ENCODE data around the gene RPL7L1. TPM values are rescaled to one million over a fixed set of nuclear protein-coding genes. Genes with fewer than 3 reads are reported as not detected.

Gene RPL7L1
- total and polyA plus RNA-seq, 2 of the 13 experiments (the other 11 are each of a cell fraction or from before 2014, with no cell fraction given): 51.6 to 179 TPM

GRCh38 chr6:42879372-42880239 is at the start of gene RPL7L1 (continued):
- TF ChIP-seq, protein P1, sequence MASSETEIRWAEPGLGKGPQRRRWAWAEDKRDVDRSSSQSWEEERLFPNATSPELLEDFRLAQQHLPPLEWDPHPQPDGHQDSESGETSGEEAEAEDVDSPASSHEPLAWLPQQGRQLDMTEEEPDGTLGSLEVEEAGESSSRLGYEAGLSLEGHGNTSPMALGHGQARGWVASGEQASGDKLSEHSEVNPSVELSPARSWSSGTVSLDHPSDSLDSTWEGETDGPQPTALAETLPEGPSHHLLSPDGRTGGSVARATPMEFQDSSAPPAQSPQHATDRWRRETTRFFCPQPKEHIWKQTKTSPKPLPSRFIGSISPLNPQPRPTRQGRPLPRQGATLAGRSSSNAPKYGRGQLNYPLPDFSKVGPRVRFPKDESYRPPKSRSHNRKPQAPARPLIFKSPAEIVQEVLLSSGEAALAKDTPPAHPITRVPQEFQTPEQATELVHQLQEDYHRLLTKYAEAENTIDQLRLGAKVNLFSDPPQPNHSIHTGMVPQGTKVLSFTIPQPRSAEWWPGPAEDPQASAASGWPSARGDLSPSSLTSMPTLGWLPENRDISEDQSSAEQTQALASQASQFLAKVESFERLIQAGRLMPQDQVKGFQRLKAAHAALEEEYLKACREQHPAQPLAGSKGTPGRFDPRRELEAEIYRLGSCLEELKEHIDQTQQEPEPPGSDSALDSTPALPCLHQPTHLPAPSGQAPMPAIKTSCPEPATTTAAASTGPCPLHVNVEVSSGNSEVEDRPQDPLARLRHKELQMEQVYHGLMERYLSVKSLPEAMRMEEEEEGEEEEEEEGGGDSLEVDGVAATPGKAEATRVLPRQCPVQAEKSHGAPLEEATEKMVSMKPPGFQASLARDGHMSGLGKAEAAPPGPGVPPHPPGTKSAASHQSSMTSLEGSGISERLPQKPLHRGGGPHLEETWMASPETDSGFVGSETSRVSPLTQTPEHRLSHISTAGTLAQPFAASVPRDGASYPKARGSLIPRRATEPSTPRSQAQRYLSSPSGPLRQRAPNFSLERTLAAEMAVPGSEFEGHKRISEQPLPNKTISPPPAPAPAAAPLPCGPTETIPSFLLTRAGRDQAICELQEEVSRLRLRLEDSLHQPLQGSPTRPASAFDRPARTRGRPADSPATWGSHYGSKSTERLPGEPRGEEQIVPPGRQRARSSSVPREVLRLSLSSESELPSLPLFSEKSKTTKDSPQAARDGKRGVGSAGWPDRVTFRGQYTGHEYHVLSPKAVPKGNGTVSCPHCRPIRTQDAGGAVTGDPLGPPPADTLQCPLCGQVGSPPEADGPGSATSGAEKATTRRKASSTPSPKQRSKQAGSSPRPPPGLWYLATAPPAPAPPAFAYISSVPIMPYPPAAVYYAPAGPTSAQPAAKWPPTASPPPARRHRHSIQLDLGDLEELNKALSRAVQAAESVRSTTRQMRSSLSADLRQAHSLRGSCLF (CRISPR knock-in tag; IDR thresholded peaks at IDR 0.05; ENCODE audit: borderline replicate concordance): peak; percentile 79
- no peak for TF ChIP-seq DZIP1 (CRISPR knock-in tag; IDR thresholded peaks at IDR 0.05)
- TF ChIP-seq PRDM4 (CRISPR knock-in tag; IDR thresholded peaks at IDR 0.05; ENCODE audit: borderline replicate concordance): no peak
- TF ChIP-seq, protein P2, sequence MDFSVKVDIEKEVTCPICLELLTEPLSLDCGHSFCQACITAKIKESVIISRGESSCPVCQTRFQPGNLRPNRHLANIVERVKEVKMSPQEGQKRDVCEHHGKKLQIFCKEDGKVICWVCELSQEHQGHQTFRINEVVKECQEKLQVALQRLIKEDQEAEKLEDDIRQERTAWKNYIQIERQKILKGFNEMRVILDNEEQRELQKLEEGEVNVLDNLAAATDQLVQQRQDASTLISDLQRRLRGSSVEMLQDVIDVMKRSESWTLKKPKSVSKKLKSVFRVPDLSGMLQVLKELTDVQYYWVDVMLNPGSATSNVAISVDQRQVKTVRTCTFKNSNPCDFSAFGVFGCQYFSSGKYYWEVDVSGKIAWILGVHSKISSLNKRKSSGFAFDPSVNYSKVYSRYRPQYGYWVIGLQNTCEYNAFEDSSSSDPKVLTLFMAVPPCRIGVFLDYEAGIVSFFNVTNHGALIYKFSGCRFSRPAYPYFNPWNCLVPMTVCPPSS (IDR thresholded peaks at IDR 0.05): no peak
- TF ChIP-seq GZF1 (CRISPR knock-in tag; IDR thresholded peaks at IDR 0.05): peak; percentile 62; the same call in 1 of the 2 replicates
- no peak for TF ChIP-seq HHEX (CRISPR knock-in tag; IDR thresholded peaks at IDR 0.05)
- peak; percentile 93 for TF ChIP-seq SAP130 (CRISPR knock-in tag; IDR thresholded peaks at IDR 0.05; ENCODE audit: low read depth)
- TF ChIP-seq, protein P3, sequence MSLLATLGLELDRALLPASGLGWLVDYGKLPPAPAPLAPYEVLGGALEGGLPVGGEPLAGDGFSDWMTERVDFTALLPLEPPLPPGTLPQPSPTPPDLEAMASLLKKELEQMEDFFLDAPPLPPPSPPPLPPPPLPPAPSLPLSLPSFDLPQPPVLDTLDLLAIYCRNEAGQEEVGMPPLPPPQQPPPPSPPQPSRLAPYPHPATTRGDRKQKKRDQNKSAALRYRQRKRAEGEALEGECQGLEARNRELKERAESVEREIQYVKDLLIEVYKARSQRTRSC (CRISPR knock-in tag; IDR thresholded peaks at IDR 0.05; ENCODE audit: low read depth): 0 out of 2 replicates have a peak, but pooled peaks have one; percentile 81
- peak; percentile 46; the same call in 1 of the 2 replicates for TF ChIP-seq MTF2 (CRISPR knock-in tag; IDR thresholded peaks at IDR 0.05; ENCODE audit: borderline replicate concordance)
- peak; percentile 50; the same call in 1 of the 2 replicates for TF ChIP-seq FOSL2 (CRISPR knock-in tag; IDR thresholded peaks at IDR 0.05)
- TF ChIP-seq MXD3 (CRISPR knock-in tag; IDR thresholded peaks at IDR 0.05): peak; percentile 64; the same call in 1 of the 2 replicates
- TF ChIP-seq ZNF768 (CRISPR knock-in tag; IDR thresholded peaks at IDR 0.05): peak; percentile 77
- TF ChIP-seq ZNF841 (CRISPR knock-in tag; IDR thresholded peaks at IDR 0.05; ENCODE audit: borderline replicate concordance): no peak
- peak; percentile 49; the same call in 1 of the 2 replicates for TF ChIP-seq SOX5 (CRISPR knock-in tag; IDR thresholded peaks at IDR 0.05; ENCODE audit: borderline replicate concordance)
- TF ChIP-seq MXI1 (IDR thresholded peaks at IDR 0.05; ENCODE audit: borderline replicate concordance, low read depth, low read length): peak; percentile 95; the same call in 2 of the 3 replicates
